Central memory CD8-positive, alpha-beta T cell (primary cell): ENCODE results near the gene IL19.

Source experiments
- ATAC-seq: fragments of 150-1000 bp; cut with Tn5 transposase; replicated peaks from 2 replicates; pipeline ENCODE4 v1.10.0; 2022; ENCODE audit warnings: mild to moderate bottlenecking, moderate FRiP score, moderate number of reproducible peaks; ENCODE audit not compliant: poor library complexity, severe bottlenecking; ENCODE audit errors: extremely low read depth
- DNase-seq, 2 donors: peaks; one replicate each; pipeline ENCODE4 v3.0.0; 2021; ENCODE audit warnings: low spot score in 2 of 2
- H3K27ac Mint-ChIP-seq: one replicate; pipeline ENCODE4 v1.8.0; 2022; ENCODE audit warnings: low read depth, mild to moderate bottlenecking, moderate library complexity, mixed read lengths
- H3K27me3 Mint-ChIP-seq: one replicate; pipeline ENCODE4 v1.8.0; 2022; ENCODE audit warnings: mixed read lengths
- H3K36me3 Mint-ChIP-seq: one replicate; pipeline ENCODE4 v1.8.0; 2022; ENCODE audit warnings: mild to moderate bottlenecking, moderate library complexity, mixed read lengths; ENCODE audit not compliant: insufficient read depth
- H3K4me1 Mint-ChIP-seq: one replicate; pipeline ENCODE4 v1.8.0; 2022; ENCODE audit warnings: mixed read lengths
- H3K4me3 Mint-ChIP-seq: one replicate; pipeline ENCODE4 v1.8.0; 2022; ENCODE audit warnings: mild to moderate bottlenecking, moderate library complexity, mixed read lengths
- H3K9me3 Mint-ChIP-seq: one replicate; pipeline ENCODE4 v1.8.0; 2022; ENCODE audit warnings: mixed read lengths

IL19 gene

GRCh38 chr1:206823727-206824126 lies 53.2 kb downstream of the IL19 start:
- ATAC-seq: no peak
- Mint-ChIP-seq H3K9me3 (no peaks in the 10 kb centered on the region), H3K36me3 (peaks cover 1% of the 10 kb centered on the region), H3K4me3 (no peak overlapping the region), H3K27me3 (no peaks in the 10 kb centered on the region), H3K27ac (no peak overlapping the region), H3K4me1 (peaks cover 18% of the 10 kb centered on the region)
- no peak for DNase-seq

GRCh38 chr1:206824331-206824730 lies 53.8 kb downstream of the IL19 start:
- H3K27me3 Mint-ChIP-seq: no peaks in the 10 kb centered on the region
- ATAC-seq (no peak), DNase-seq (no peak)
- no peak overlapping the region for H3K27ac Mint-ChIP-seq
- peaks cover 2% of the 10 kb centered on the region for H3K36me3 Mint-ChIP-seq
- no peak overlapping the region for H3K4me3 Mint-ChIP-seq
- no peaks in the 10 kb centered on the region for H3K9me3 Mint-ChIP-seq
- peaks cover 24% of the 10 kb centered on the region for H3K4me1 Mint-ChIP-seq

- peaks cover 38% of the 10 kb centered on the region for H3K4me1 Mint-ChIP-seq
Observed at GRCh38 chr1:206826394-206826793, 55.8 kb downstream of the IL19 start.

GRCh38 chr1:206828061-206828460 lies 57.5 kb downstream of the IL19 start:
- no peaks in the 10 kb centered on the region for H3K9me3 Mint-ChIP-seq
- H3K27ac Mint-ChIP-seq: no peak overlapping the region
- H3K4me1 Mint-ChIP-seq: peaks cover 49% of the 10 kb centered on the region
- peaks cover 2% of the 10 kb centered on the region for H3K36me3 Mint-ChIP-seq
- no peak overlapping the region for H3K4me3 Mint-ChIP-seq
- DNase-seq (no peak), ATAC-seq (no peak)
- H3K27me3 Mint-ChIP-seq: no peaks in the 10 kb centered on the region

More at GRCh38 chr1:206826394-206826793, 55.8 kb downstream of the IL19 start:
- Mint-ChIP-seq H3K27ac (no peak overlapping the region), H3K36me3 (peaks cover 2% of the 10 kb centered on the region), H3K27me3 (no peaks in the 10 kb centered on the region), H3K9me3 (no peaks in the 10 kb centered on the region), H3K4me3 (no peak overlapping the region)
- no peak for ATAC-seq
- no peak for DNase-seq

GRCh38 chr1:206828765-206829164 lies 58.2 kb downstream of the IL19 start:
- ATAC-seq (no peak), DNase-seq (no peak)
- Mint-ChIP-seq H3K4me1 (peaks cover 51% of the 10 kb centered on the region), H3K36me3 (peaks cover 1% of the 10 kb centered on the region), H3K27me3 (no peaks in the 10 kb centered on the region), H3K9me3 (no peaks in the 10 kb centered on the region), H3K27ac (peak overlapping the region; percentile 30), H3K4me3 (peak overlapping the region; percentile 49)

- Mint-ChIP-seq H3K4me1 (peaks cover 48% of the 10 kb centered on the region), H3K27ac (peak overlapping the region; percentile 30), H3K36me3 (peaks cover 1% of the 10 kb centered on the region), H3K9me3 (no peaks in the 10 kb centered on the region), H3K27me3 (no peaks in the 10 kb centered on the region), H3K4me3 (peak overlapping the region; percentile 49)
- DNase-seq (no peak), ATAC-seq (peak; percentile 64)
Observed at GRCh38 chr1:206829282-206829681, 58.7 kb downstream of the IL19 start.

- H3K4me1 Mint-ChIP-seq: peaks cover 45% of the 10 kb centered on the region
- no peaks in the 10 kb centered on the region for H3K27me3 Mint-ChIP-seq
- peaks cover 1% of the 10 kb centered on the region for H3K36me3 Mint-ChIP-seq
- DNase-seq (no peak), ATAC-seq (peak; percentile 70)
- H3K9me3 Mint-ChIP-seq: no peaks in the 10 kb centered on the region
- H3K27ac Mint-ChIP-seq: peak overlapping the region; percentile 30
- H3K4me3 Mint-ChIP-seq: peak overlapping the region; percentile 49
Observed at GRCh38 chr1:206829875-206830274, 59.3 kb downstream of the IL19 start.

- Mint-ChIP-seq H3K27me3 (no peaks in the 10 kb centered on the region), H3K27ac (no peak overlapping the region), H3K36me3 (peaks cover 1% of the 10 kb centered on the region), H3K4me1 (peaks cover 43% of the 10 kb centered on the region), H3K4me3 (no peak overlapping the region), H3K9me3 (no peaks in the 10 kb centered on the region)
- DNase-seq (no peak), ATAC-seq (no peak)
Observed at GRCh38 chr1:206831650-206832049, 61.1 kb downstream of the IL19 start.

- ATAC-seq (no peak), DNase-seq (no peak)
- H3K9me3 Mint-ChIP-seq: no peaks in the 10 kb centered on the region
- H3K4me1 Mint-ChIP-seq: peaks cover 40% of the 10 kb centered on the region
- no peaks in the 10 kb centered on the region for H3K27me3 Mint-ChIP-seq
- H3K4me3 Mint-ChIP-seq: no peak overlapping the region
- peak overlapping the region; percentile 13 for H3K27ac Mint-ChIP-seq
- H3K36me3 Mint-ChIP-seq: peaks cover 1% of the 10 kb centered on the region
Observed at GRCh38 chr1:206832352-206832880, 61.8 kb downstream of the IL19 start.

- H3K4me3 Mint-ChIP-seq: no peak overlapping the region
- H3K27me3 Mint-ChIP-seq: no peaks in the 10 kb centered on the region
- DNase-seq: no peak
- H3K27ac Mint-ChIP-seq: no peak overlapping the region
- H3K9me3 Mint-ChIP-seq: no peaks in the 10 kb centered on the region
- peaks cover 37% of the 10 kb centered on the region for H3K4me1 Mint-ChIP-seq
- H3K36me3 Mint-ChIP-seq: peaks cover 1% of the 10 kb centered on the region
- no peak for ATAC-seq
Observed at GRCh38 chr1:206833106-206833680, 62.6 kb downstream of the IL19 start.

GRCh38 chr1:206833801-206834200 lies 63.2 kb downstream of the IL19 start:
- Mint-ChIP-seq H3K4me3 (no peak overlapping the region), H3K27ac (no peak overlapping the region), H3K27me3 (no peaks in the 10 kb centered on the region), H3K9me3 (no peaks in the 10 kb centered on the region), H3K4me1 (peaks cover 33% of the 10 kb centered on the region), H3K36me3 (peaks cover 1% of the 10 kb centered on the region)
- ATAC-seq: no peak
- DNase-seq: no peak

- Mint-ChIP-seq H3K36me3 (no peaks in the 10 kb centered on the region), H3K4me1 (peaks cover 29% of the 10 kb centered on the region), H3K9me3 (no peaks in the 10 kb centered on the region), H3K4me3 (no peak overlapping the region), H3K27ac (no peak overlapping the region), H3K27me3 (no peaks in the 10 kb centered on the region)
- DNase-seq (no peak), ATAC-seq (no peak)
Observed at GRCh38 chr1:206834217-206834616, 63.6 kb downstream of the IL19 start.

GRCh38 chr1:206834711-206835110 lies 64.1 kb downstream of the IL19 start:
- Mint-ChIP-seq H3K36me3 (no peaks in the 10 kb centered on the region), H3K4me3 (no peak overlapping the region), H3K4me1 (peaks cover 24% of the 10 kb centered on the region), H3K27me3 (no peaks in the 10 kb centered on the region), H3K27ac (no peak overlapping the region), H3K9me3 (no peaks in the 10 kb centered on the region)
- DNase-seq (no peak), ATAC-seq (no peak)
